Islet precursor cell (in vitro differentiated cells): ENCODE results near the gene TPRG1L.
A peak's percentile ranks its signal among the peaks of the same experiment; 100 is the strongest.
"Not testable (repeated sequence)": the region's sequence is repeated elsewhere in the genome, so short reads cannot be mapped to it uniquely, and the experiment has no call there.

Experiments used
- DNase-seq: peaks from one replicate; pipeline ENCODE4 v3.0.0-alpha.2; 2018

Gene TPRG1L

GRCh38 chr1:3624200-3625136 is at the start of gene TPRG1L:
Gene TPRG1L (plus strand): TSS chr1:3625015. CDS start chr1:3625073, 58 bp downstream.
- peak; percentile 99 for DNase-seq

GRCh38 chr1:3575515-3575914 is 49.3 kb upstream of the TPRG1L start:
- not testable (repeated sequence) for DNase-seq

GRCh38 chr1:3575993-3576392 is 48.8 kb upstream of the TPRG1L start:
- DNase-seq: no peak

GRCh38 chr1:3577300-3577699 is 47.5 kb upstream of the TPRG1L start:
- no peak for DNase-seq

- no peak for DNase-seq
Measured at GRCh38 chr1:3577711-3578432, 46.9 kb upstream of the TPRG1L start.

DNA sequence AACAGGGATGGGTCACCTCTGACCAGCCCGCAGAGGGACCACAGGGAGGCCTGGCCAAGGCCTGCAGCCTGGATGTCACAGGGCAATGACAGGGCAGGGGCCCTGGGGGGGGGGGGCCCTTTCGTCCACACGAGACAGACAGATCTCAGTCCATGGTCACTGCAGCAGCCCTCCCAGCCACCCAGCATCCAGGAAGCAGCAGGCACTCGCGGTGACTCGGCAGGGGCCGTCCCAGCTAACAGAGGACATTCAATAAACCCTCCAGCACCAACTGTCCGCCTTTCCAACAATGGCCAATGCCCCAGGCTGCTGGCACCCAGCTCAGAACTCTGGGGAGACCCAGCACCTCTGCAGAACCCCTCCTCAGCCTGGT is 46.4 kb upstream of the TPRG1L start:
- no peak for DNase-seq

DNA sequence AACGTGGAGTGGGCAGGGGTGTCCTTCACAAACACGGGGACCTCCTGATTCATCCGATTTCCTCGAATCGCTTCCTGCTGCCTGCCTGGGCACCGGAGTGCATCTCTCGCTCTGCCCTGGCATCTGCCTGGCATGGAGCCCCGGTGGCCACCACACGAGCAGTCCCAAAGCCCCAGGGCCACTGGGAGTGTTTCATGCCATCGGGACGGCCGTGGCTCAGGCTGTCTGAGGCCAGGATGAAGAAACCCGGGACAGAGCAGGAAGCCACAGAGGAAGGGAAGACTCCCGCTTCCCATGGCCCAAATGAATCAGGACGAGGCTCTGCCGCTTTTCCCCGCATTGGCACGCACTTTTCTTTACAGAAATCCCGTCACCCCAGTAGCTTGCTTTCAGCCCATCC is 45.9 kb upstream of the TPRG1L start:
- DNase-seq: no peak

DNA sequence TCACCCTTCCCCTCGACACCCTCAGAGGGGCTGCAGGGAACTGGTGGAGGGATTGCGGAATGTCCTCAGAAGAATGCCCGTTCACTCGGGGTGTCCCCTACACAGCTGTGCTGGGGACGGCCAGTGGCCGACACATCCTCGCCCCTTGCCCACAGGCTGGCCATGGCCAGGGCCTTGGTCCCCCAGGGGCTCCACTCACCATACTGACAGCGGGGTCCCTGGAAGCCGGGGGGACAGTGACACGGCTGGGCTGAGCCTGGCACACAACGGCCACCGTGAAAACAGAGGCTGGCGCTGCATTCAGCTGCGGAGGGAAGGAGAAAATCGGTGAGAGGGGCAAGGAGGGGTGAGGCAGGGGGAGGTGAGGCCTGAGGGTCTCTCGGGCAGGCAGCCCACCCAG is 45.2 kb upstream of the TPRG1L start:
- DNase-seq: no peak

GRCh38 chr1:3580231-3580630 is 44.6 kb upstream of the TPRG1L start:
- DNase-seq: no peak

DNA sequence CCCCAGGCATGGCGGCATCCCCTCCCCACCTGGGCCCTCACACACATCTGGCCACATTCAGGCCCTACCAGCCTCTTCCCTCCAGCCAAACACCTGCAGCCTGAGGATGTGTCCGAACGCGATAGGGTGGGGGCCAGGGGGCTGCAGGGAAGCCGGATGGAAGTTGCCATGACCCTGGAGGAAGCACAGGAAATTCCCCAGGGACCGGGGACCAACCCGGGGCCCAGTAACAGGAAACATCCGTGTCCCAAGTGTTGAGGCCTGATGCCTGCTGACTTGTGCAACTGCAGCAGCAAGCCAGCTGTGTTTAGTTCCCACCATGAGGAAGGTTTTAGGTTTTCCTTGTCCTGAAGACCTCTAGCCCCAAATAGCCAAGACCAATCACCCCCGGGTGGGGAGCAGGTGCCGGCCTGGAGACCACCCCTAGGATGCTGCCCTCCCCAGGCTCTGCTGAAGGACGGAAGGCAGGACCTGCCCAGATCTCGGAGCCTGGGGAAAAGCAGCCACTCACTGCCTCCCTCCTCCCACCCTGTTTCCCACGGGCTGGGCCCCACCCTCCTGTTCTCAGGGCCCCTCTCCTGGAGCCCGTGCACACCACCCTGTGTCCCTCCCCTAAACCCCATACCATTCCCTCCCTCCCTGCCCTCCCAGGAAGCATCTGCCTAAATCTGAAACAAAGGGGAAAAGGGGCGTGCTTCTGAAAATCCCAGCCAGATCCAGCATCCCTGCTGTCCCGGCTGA is 43.3 kb upstream of the TPRG1L start:
- no peak for DNase-seq

DNA sequence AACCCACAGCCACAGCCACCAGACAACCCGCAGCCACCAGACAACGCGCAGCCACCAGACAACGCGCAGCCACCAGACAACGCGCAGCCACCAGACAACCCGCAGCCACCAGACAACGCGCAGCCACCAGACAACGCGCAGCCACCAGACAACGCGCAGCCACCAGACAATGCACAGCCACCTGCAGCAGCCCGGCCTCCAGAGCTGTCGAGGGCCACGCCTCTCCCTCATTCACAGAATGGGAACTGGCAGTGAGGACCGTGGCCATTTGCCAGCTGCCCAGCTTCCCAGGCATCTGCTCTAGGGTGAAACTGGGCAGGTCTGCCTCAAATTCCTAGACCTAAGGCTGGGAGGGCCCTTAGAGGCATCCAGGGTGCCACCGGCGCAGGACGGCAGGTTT is 41.1 kb upstream of the TPRG1L start:
- DNase-seq: not testable (repeated sequence)

GRCh38 chr1:3584915-3585314 is 39.9 kb upstream of the TPRG1L start:
- no peak for DNase-seq

- not testable (repeated sequence) for DNase-seq
Measured at GRCh38 chr1:3585353-3585868, 39.4 kb upstream of the TPRG1L start.

GRCh38 chr1:3585940-3586568 is 38.8 kb upstream of the TPRG1L start:
- DNase-seq: no peak

- DNase-seq: no peak
Measured at GRCh38 chr1:3586986-3587759, 37.6 kb upstream of the TPRG1L start.

DNA sequence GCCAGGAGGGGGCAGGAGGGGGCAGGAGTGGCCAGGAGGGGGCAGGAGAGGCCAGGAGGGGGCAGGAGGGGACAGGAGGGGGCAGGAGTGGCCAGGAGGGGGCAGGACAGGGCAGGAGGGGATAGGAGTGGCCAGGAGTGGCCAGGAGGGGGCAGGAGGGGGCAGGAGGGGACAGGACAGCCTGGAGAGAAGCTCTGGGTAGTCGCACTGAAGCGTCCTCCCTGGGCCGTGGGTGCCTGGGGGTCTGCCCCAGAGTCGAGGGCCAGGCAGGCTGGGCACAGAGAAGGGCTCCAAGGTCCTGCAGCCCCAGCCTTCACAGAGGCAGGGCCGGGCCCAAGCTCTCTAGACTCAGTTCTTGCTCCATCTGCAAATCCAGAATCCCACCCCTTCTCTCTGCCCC is 36.4 kb upstream of the TPRG1L start:
- DNase-seq: no peak

GRCh38 chr1:3590139-3590763 is 34.6 kb upstream of the TPRG1L start:
- no peak for DNase-seq

DNA sequence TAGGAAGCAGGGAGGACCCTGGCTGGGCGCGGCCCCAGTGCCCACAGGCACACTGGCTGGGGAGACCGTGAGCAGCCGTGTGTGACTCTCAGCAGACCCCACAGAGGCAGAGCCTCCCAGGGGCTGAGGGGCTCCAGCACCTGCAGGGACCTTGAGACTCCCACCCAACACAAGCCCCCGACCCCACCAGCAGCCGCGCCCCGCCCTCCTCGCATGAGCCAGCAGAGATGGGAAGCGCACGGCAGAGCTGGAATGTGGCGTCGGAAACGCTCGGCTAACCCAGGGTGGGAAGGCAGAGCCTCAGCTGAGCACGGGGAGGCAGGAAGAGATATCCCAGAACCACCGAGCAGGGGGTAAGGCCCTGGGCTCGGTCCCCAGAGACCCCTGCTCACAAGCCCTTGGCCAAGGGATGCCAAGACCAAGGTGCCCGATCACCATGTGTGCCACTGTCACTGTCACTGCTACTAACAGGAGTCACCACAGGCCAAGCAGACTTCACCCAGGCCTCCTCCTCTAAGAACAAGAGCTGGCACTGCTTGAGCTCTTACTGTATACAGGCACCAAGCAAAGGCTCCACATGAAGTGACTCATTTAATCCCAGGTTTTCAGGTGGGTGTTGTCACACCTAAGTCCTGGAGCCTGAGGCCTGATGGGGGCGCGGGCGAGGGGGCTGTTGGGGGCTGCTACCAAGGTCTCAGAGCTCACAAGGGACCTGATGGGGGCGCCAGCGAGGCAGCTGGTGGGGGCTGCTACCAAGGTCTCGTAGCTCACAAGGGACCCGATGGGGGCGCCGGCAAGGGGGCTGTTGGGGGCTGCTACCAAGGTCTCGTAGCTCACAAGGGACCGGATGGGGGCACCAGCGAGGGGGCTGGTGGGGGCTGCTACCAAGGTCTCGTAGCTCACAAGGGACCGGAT is 33.6 kb upstream of the TPRG1L start:
- DNase-seq: no peak

DNA sequence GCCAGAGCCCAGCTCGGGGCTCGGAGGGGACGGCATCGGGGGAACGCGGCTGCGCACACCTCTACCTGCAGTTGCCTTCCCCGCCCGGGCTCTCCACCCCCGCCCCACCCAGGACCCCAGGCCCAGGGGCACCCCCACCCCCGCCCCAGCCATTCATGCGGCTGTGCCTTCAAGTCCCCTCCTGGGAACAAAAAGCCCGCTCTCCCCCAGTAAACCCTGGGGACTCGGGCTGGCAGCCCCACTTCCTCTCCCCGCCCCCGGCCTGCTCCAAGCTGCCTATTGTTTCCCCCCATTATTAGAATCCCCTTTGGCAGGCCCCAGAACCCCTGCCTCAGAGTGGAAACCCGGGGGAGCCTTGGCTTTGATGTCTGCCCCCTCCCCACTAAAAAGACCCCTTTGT is 31.5 kb upstream of the TPRG1L start:
- no peak for DNase-seq

- no peak for DNase-seq
Measured at GRCh38 chr1:3593745-3594144, 31.1 kb upstream of the TPRG1L start.
